H1 (cell line): Measurements from ENCODE around the gene CFAP65. TPM values are rescaled to one million over a fixed set of nuclear protein-coding genes. Genes with fewer than 3 reads are reported as not detected.

ENCODE experiments used
- CTCF ChIA-PET: fragments of 300-600 bp; sonication (Branson Sonifier 250); formaldehyde crosslinking; loops from one replicate; lab custom pipeline; 2021; ENCODE audit not compliant: partially characterized antibody; lab: Charles Lee
- POLR2A ChIA-PET: fragments of 300-600 bp; sonication (Branson Sonifier 250); formaldehyde crosslinking; loops from one replicate; lab custom pipeline; 2021; ENCODE audit warnings: inconsistent platforms; ENCODE audit not compliant: partially characterized antibody; lab: Charles Lee
- DNase-seq, 2 experiments: peaks; one replicate each; pipeline versions ENCODE4 v3.0.0 to v3.0.0-alpha.2; 2010 to 2022; ENCODE audit warnings: low spot score in 2 of 2, low read depth in 1 of 2, mixed read lengths in 1 of 2
- FAIRE-seq: peaks from 2 replicates; lab custom pipeline; 2011; peaks lifted over from hg19 to GRCh38; lab: Jason Lieb, UNC
- H2AFZ ChIP-seq: 2 replicates; pipeline ENCODE4 v1.8.1; 2012; ENCODE audit warnings: low read length, inconsistent platforms
- H2AK5ac ChIP-seq: 2 replicates; pipeline ENCODE4 v1.6.1; 2013; ENCODE audit warnings: low read depth, low read length
- H2BK120ac ChIP-seq: replicated peaks from 2 replicates; pipeline ENCODE3; 2013; ENCODE audit warnings: low read depth, low read length, inconsistent platforms
- H2BK12ac ChIP-seq: 2 replicates; pipeline ENCODE4 v1.6.1; 2013; ENCODE audit warnings: low read depth, low read length
- H2BK15ac ChIP-seq: 2 replicates; pipeline ENCODE4 v1.6.1; 2013; ENCODE audit warnings: low read length
- H2BK20ac ChIP-seq: 2 replicates; pipeline ENCODE4 v1.6.1; 2013; ENCODE audit warnings: low read length
- H2BK5ac ChIP-seq: 2 replicates; pipeline ENCODE4 v1.6.1; 2013; ENCODE audit warnings: low read depth, low read length
- H3K14ac ChIP-seq: 2 replicates; pipeline ENCODE4 v1.6.1; 2013; ENCODE audit warnings: inconsistent platforms; ENCODE audit not compliant: insufficient read length
- H3K18ac ChIP-seq: 2 replicates; pipeline ENCODE4 v1.6.1; 2013; ENCODE audit warnings: low read length; ENCODE audit errors: extremely low read depth
- H3K23ac ChIP-seq: 2 replicates; pipeline ENCODE4 v1.6.1; 2013; ENCODE audit warnings: inconsistent platforms; ENCODE audit not compliant: insufficient read length
- H3K23me2 ChIP-seq: 2 replicates; pipeline ENCODE4 v1.6.1; 2013; ENCODE audit warnings: low read depth, low read length
- H3K27ac ChIP-seq: 2 replicates; pipeline ENCODE4 v1.6.1; 2011; ENCODE audit warnings: low read depth, low read length, inconsistent platforms
- H3K27me3 ChIP-seq, 4 experiments: replicated peaks in 1 of 4; 1 replicate in 1 of 4; 2 replicates in 3 of 4; pipeline versions ENCODE4 v1.6.1 to v1.8.1; 2011 to 2013; ENCODE audit warnings: low read length in 3 of 4, mild to moderate bottlenecking in 3 of 4, inconsistent platforms in 2 of 4, mixed read lengths in 2 of 4, moderate library complexity in 1 of 4; ENCODE audit not compliant: control insufficient read depth in 3 of 4, insufficient read depth in 3 of 4; ENCODE audit errors: extremely low read depth in 1 of 4
- H3K36me3 ChIP-seq, 4 experiments: 2 replicates each; pipeline versions ENCODE4 v1.6.1 to v1.8.1; 2011 to 2013; ENCODE audit warnings: mild to moderate bottlenecking in 4 of 4, low read length in 3 of 4, moderate library complexity in 2 of 4, control low read depth in 1 of 4, inconsistent platforms in 1 of 4; ENCODE audit not compliant: insufficient read depth in 4 of 4, control insufficient read depth in 2 of 4
- H3K4ac ChIP-seq: replicated peaks from 2 replicates; pipeline ENCODE3; 2013; ENCODE audit warnings: low read length, low read depth, mixed read lengths, inconsistent platforms; ENCODE audit not compliant: insufficient read length
- H3K4me1 ChIP-seq, 4 experiments: replicated peaks in 1 of 4; 1 replicate in 1 of 4; 2 replicates in 3 of 4; pipeline versions ENCODE4 v1.6.1 to v1.8.1; 2011 to 2013; ENCODE audit warnings: low read length in 3 of 4, inconsistent platforms in 2 of 4, mixed read lengths in 1 of 4; ENCODE audit not compliant: insufficient read depth in 4 of 4, control insufficient read depth in 3 of 4
- H3K4me2 ChIP-seq, 2 experiments: 2 replicates each; pipeline versions ENCODE4 v1.6.1 to v1.8.1; 2011 to 2013; ENCODE audit warnings: low read depth in 2 of 2, low read length in 2 of 2, control low read depth in 1 of 2, inconsistent platforms in 1 of 2, mild to moderate bottlenecking in 1 of 2; ENCODE audit not compliant: insufficient read depth in 1 of 2
- H3K4me3 ChIP-seq, 4 experiments: fragments of 200-600, 300-600 bp in 1 of 4; sonication (generic), shearing (Covaris generic), sonication (Bioruptor Twin) in 1 of 4; 2 replicates each; pipeline versions ENCODE4 v1.5.1 to v1.8.1; 2011 to 2016; ENCODE audit warnings: low read length in 4 of 4, low read depth in 3 of 4, control low read depth in 2 of 4, inconsistent platforms in 2 of 4, mild to moderate bottlenecking in 2 of 4, mixed read lengths in 1 of 4, moderate library complexity in 1 of 4; ENCODE audit not compliant: insufficient read depth in 2 of 4; ENCODE audit errors: extremely low read depth in 1 of 4
- H3K56ac ChIP-seq: replicated peaks from 2 replicates; pipeline ENCODE3; 2013; ENCODE audit warnings: low read depth, mild to moderate bottlenecking, mixed read lengths, low read length, inconsistent platforms; ENCODE audit not compliant: insufficient read length
- H3K79me1 ChIP-seq: 2 replicates; pipeline ENCODE4 v1.6.1; 2013; ENCODE audit warnings: low read depth, low read length, control low read depth
- H3K79me2 ChIP-seq, 2 experiments: 2 replicates each; pipeline versions ENCODE4 v1.6.1 to v1.8.1; 2012 to 2013; ENCODE audit warnings: low read length in 2 of 2, mild to moderate bottlenecking in 2 of 2, inconsistent platforms in 1 of 2; ENCODE audit not compliant: insufficient read depth in 2 of 2, control insufficient read depth in 1 of 2
- H3K9ac ChIP-seq, 4 experiments: replicated peaks in 1 of 4; 1 replicate in 1 of 4; 2 replicates in 3 of 4; pipeline versions ENCODE4 v1.6.1 to v1.8.1; 2011 to 2013; ENCODE audit warnings: low read depth in 3 of 4, low read length in 3 of 4, control low read depth in 2 of 4, mild to moderate bottlenecking in 2 of 4, moderate library complexity in 2 of 4, inconsistent platforms in 1 of 4; ENCODE audit errors: extremely low read depth in 1 of 4
- H3K9me3 ChIP-seq, 2 experiments: 2 replicates each; pipeline versions ENCODE4 v1.6.1 to v1.8.1; 2012 to 2013; ENCODE audit warnings: mild to moderate bottlenecking in 2 of 2, moderate library complexity in 2 of 2, control low read depth in 1 of 2, inconsistent platforms in 1 of 2, low read depth in 1 of 2, low read length in 1 of 2, mixed read lengths in 1 of 2; ENCODE audit not compliant: insufficient read depth in 2 of 2
- H4K20me1 ChIP-seq, 2 experiments: replicated peaks in 1 of 2; 2 replicates each; pipeline versions ENCODE3 to v1.8.1; 2011 to 2013; ENCODE audit warnings: inconsistent platforms in 2 of 2, low read length in 2 of 2, mild to moderate bottlenecking in 1 of 2; ENCODE audit not compliant: insufficient read depth in 2 of 2, control insufficient read depth in 1 of 2
- H4K5ac ChIP-seq: 2 replicates; pipeline ENCODE4 v1.6.1; 2013; ENCODE audit warnings: low read length, low read depth, mixed read lengths, inconsistent platforms; ENCODE audit not compliant: insufficient read length
- H4K8ac ChIP-seq: 2 replicates; pipeline ENCODE4 v1.8.0; 2013; ENCODE audit warnings: mild to moderate bottlenecking, moderate library complexity, low read length, inconsistent platforms; ENCODE audit not compliant: insufficient read depth; ENCODE audit errors: extremely low read depth
- H4K91ac ChIP-seq: replicated peaks from 2 replicates; pipeline ENCODE3; 2013; ENCODE audit warnings: low read length, mixed read lengths, inconsistent platforms; ENCODE audit not compliant: insufficient read length
- ASH2L ChIP-seq: fragments of 200-600, 300-600 bp; sonication (generic); IDR thresholded peaks from one replicate; pipeline ENCODE4 v1.7.1; 2017; ENCODE audit warnings: low read length
- CBX8 ChIP-seq: fragments of 300-800, 300-1000 bp; sonication (generic); IDR thresholded peaks from 2 replicates; pipeline ENCODE4 v1.7.1; 2016; ENCODE audit warnings: low read depth, low read length, borderline replicate concordance
- CHD1 ChIP-seq: IDR thresholded peaks from 2 replicates; pipeline ENCODE4 v1.6.1; 2012; ENCODE audit warnings: low read depth, low read length, improper control_type of control experiment
- EGR1 ChIP-seq: IDR thresholded peaks from 2 replicates; pipeline ENCODE4 v1.6.1; 2011; ENCODE audit warnings: low read depth, low read length, borderline replicate concordance
- EZH2 ChIP-seq: fragments of 200-600 bp; sonication (generic); IDR thresholded peaks from 2 replicates; pipeline ENCODE4 v1.7.1; 2012; ENCODE audit warnings: low read depth, mild to moderate bottlenecking, moderate library complexity, low read length, inconsistent platforms; ENCODE audit not compliant: severe bottlenecking
- FOSL1 ChIP-seq: IDR thresholded peaks from 2 replicates; pipeline ENCODE4 v1.6.1; 2011; ENCODE audit warnings: mild to moderate bottlenecking, low read depth, low read length, moderate library complexity; ENCODE audit not compliant: insufficient read depth
- JUN ChIP-seq: IDR thresholded peaks from 2 replicates; pipeline ENCODE4 v1.6.1; 2011; ENCODE audit warnings: low read depth, mild to moderate bottlenecking, improper control_type of control experiment, low read length
- JUND ChIP-seq: IDR thresholded peaks from 2 replicates; pipeline ENCODE4 v1.6.1; 2011; ENCODE audit warnings: mild to moderate bottlenecking, improper control_type of control experiment, low read length
- KDM1A ChIP-seq: fragments of 200-600, 300-600 bp; sonication (generic); IDR thresholded peaks from 2 replicates; pipeline ENCODE4 v1.7.1; 2016; ENCODE audit warnings: mild to moderate bottlenecking, low read length, borderline replicate concordance
- KDM4A ChIP-seq: IDR thresholded peaks from one replicate; pipeline ENCODE4 v1.7.1; 2012; ENCODE audit warnings: low read depth, mild to moderate bottlenecking, moderate library complexity, low read length, inconsistent platforms; ENCODE audit not compliant: severe bottlenecking
- MAFK ChIP-seq: IDR thresholded peaks from 2 replicates; pipeline ENCODE4 v1.6.1; 2012; ENCODE audit warnings: low read depth, mild to moderate bottlenecking, improper control_type of control experiment, low read length
- NANOG ChIP-seq: IDR thresholded peaks from 2 replicates; pipeline ENCODE4 v1.6.1; 2011; ENCODE audit warnings: low read length, low read depth, mild to moderate bottlenecking, inconsistent platforms; ENCODE audit not compliant: insufficient read depth, poor library complexity, severe bottlenecking
- POLR2AphosphoS5 ChIP-seq: IDR thresholded peaks from 2 replicates; pipeline ENCODE4 v1.6.1; 2011; ENCODE audit warnings: low read depth, low read length
- TBP ChIP-seq: IDR thresholded peaks from 2 replicates; pipeline ENCODE4 v1.6.1; 2011; ENCODE audit warnings: low read depth, low read length, improper control_type of control experiment
- ZNF274 ChIP-seq: IDR thresholded peaks from 2 replicates; pipeline ENCODE4 v1.7.0; 2012; ENCODE audit warnings: low read length, borderline replicate concordance; ENCODE audit errors: extremely low read depth
- WGBS, 2 experiments: shearing (Covaris generic) in 1 of 2; methylation state at CpG; one replicate each; pipeline versions ENCODE4 v1.1.6 to v1.1.7; 2013 to 2015; ENCODE audit warnings: low lambda C conversion rate in 2 of 2, mixed read lengths in 2 of 2, inconsistent platforms in 1 of 2, low coverage in 1 of 2, missing lambda C conversion rate in 1 of 2; ENCODE audit not compliant: insufficient replicate concordance in 2 of 2, insufficient coverage in 1 of 2, insufficient read length in 1 of 2; ENCODE audit errors: extremely low coverage in 1 of 2, missing lambda C conversion rate in 1 of 2; 5-methylcytosine and 5-hydroxymethylcytosine counted together
- polyA plus RNA-seq, 7 experiments: library from polyadenylated mRNA; depleted of rRNA in 3 of 7; stranded (reverse) in 5 of 7; unstranded in 2 of 7; fragments of >200 nt in 5 of 7; fragments of 200-250 nt in 2 of 7; gene quantifications; 1 replicate in 5 of 7; 2 replicates in 1 of 7; 4 replicates in 1 of 7; pipeline versions ENCODE4 v1.2.1 to v1.2.3, GENCODE V29; 2011 to 2013; ENCODE audit warnings: missing spikeins in 2 of 7, mixed read lengths in 2 of 7
- total RNA-seq: library from RNA; stranded (reverse); fragmentation: NEBNext Ultra II Directional; extraction: Animal tissue kit (Norgen Biotek cat#: 25700); gene quantifications from 2 replicates; pipeline ENCODE4 v1.2.1, GENCODE V29; 2021

CFAP65 gene
- total and polyA plus RNA-seq, 2 of the 8 experiments (the other 6 are each of a cell fraction or from before 2014, with no cell fraction given), result 0.19 to 0.45 TPM

- Histone ChIP-seq H2BK20ac (no peak overlapping the region), H3K4me2 (no peak overlapping the region), H3K36me3 (no peaks in the 10 kb centered on the region), H3K9ac (no peak overlapping the region; a peak in 2 of 7 replicates), H3K14ac (no peak overlapping the region), H3K23me2 (no peaks in the 10 kb centered on the region), H3K27me3 (peaks cover 0 to 8% (median 4%) of the 10 kb centered on the region in 4 experiments; a peak in 4 of 7 replicates), H3K23ac (no peak overlapping the region), H2AFZ (no peak overlapping the region), H4K20me1 (peaks cover 0 to 1% of the 10 kb centered on the region in 2 experiments), H3K79me2 (no peaks in the 10 kb centered on the region), H3K18ac (no peak overlapping the region), H4K91ac (no peak overlapping the region), H3K56ac (no peak overlapping the region), H3K27ac (no peak overlapping the region), H2BK12ac (no peak overlapping the region), H3K4me1 (no peaks in the 10 kb centered on the region), H4K8ac (no peak overlapping the region), H3K79me1 (no peaks in the 10 kb centered on the region), H2BK15ac (no peak overlapping the region), H2BK5ac (no peak overlapping the region), H3K4ac (no peak overlapping the region), H4K5ac (no peak overlapping the region), H3K9me3 (no peaks in the 10 kb centered on the region), H2BK120ac (no peak overlapping the region), H2AK5ac (no peak overlapping the region), H3K4me3 (no peak overlapping the region)
- ChIA-PET POLR2A (interaction anchor here (1.2 kb wide), 1 partner anchor 139 kb away, joined by 4 read pairs; no protein-coding TSS in a partner anchor), CTCF (interaction anchor here (0.7 to 6.9 kb wide), 11 partner anchors 8 to 62 kb away, joined by 3 to 53 read pairs (median 7); partner anchors contain the start of gene CFAP65)
- DNase-seq (no peak), FAIRE-seq (no peak)
- 95% methylated on average over 8 of the region's 10 CpGs; no CpG with 5 or more reads in 1 of the 2 experiments for WGBS, 2 experiments
- TF ChIP-seq EGR1 (no peak), KDM4A (no peak), ASH2L (no peak), KDM1A (no peak), MAFK (no peak), JUN (no peak), CHD1 (no peak), EZH2 (no peak), POLR2AphosphoS5 (no peak), FOSL1 (no peak), JUND (no peak), ZNF274 (no peak), NANOG (no peak), CBX8 (no peak), TBP (no peak)
Observed at GRCh38 chr2:219018726-219019125, 22.6 kb downstream of the CFAP65 start.
